ENCODE measurements around the gene SMG6.

- no peak for TF ChIP-seq CTCF (IDR thresholded peaks at IDR 0.05; ENCODE audit: low read depth, low read length)
- no peak for TF ChIP-seq EZH2phosphoT487 (IDR thresholded peaks at IDR 0.05; ENCODE audit: low read depth)
These were observed 91.1 kb downstream of the SMG6 start for GRCh38 chr17:2212400-2212981.
